HG02852 (cell line): ENCODE results near the gene BCL7C.
A peak's percentile ranks its signal among the peaks of the same experiment; 100 is the strongest.
"Not testable (repeated sequence)": the region's sequence is repeated elsewhere in the genome, so short reads cannot be mapped to it uniquely, and the experiment has no call there.

ENCODE experiments used
- ATAC-seq: cut with Tn5 transposase; IDR thresholded peaks from one replicate; pipeline ENCODE4 v1.9.1; 2021; ENCODE audit warnings: mild to moderate bottlenecking, moderate library complexity; ENCODE audit not compliant: unreplicated experiment

BCL7C gene

DNA sequence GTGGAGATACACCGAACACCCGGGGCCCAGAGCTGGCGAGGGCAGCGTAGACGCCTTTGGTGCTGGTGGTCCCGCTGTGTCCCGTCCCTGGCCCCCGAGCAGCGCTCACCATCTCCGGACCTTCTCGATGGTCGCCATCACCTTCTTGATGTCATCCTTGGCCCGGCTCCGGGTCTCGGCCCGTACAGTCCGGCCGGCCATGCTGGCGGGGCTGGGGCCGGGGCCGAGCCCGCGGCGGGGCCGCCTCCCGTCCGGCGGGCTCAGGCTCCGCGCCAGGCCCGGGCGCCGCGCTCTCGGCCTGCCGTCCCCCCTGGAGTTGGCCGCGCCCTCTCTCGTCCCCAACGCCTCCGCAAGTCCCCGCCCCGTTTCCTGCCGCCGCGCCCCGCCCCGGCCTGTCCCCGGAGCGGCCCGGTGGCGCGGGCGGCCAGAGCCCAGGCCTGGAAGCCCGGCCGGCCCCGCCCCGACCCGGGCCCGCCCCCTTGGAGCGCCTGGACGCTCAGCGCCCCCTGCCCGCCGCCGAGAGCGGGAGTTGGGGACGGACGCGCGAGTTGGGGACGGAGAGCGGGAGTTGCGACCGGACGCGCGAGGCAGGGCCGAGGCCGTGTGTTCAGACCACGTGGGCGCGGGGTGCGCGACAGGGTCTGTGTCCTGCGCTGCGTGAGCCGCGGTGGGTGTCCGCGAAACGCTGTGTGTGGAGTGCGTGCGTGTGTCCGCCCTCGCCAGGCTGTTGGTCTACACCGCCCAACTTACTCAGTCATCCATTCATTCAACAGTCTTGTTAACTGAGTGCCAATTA lies at the start of gene BCL7C:
Gene BCL7C, minus strand, starts transcription at position 334 of the 796 bp plus-strand sequence. Its CDS starts 133 bp downstream, at position 201.
- ATAC-seq, result peak; percentile 64

DNA sequence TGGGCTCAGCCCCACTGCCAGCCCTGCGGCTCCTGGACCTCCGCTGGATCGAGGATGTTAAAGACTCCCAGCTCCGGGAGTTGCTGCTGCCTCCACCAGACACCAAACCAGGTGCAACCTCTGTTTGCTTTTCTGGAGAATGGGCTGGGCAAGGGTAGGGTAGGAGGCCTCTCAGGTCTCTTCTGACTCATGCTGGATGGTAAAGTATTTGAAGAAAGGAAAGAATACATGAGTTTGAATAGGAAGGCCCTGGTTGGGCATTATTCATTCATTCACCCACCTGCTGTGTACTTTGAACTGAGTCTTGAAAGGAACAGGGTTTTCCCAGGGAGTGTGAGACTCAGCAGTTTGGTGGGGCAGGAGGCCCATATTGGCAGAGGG lies 48.5 kb upstream of the BCL7C start:
- no peak for ATAC-seq

- ATAC-seq, result peak; percentile 89
Measured at GRCh38 chr16:30941600-30942425, 47.9 kb upstream of the BCL7C start.

DNA sequence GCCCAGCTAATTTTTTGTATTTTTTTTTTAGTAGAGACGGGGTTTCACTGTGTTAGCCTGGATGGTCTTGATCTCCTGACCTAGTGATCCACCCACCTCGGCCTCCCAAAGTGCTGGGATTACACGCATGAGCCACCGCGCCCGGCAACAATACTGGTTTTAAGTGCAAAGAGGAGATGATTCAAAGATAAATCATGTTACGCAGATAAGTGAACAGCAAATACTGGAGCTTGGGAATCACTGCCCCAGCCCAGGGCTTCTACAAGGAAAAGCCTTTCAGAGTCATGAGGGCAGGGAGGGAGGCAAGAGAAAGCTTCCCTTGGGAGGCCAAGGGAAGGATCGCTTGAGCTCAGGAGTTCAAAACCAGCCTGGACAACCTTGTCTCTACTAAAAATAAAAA lies 45.7 kb upstream of the BCL7C start:
- ATAC-seq, result not testable (repeated sequence)

- no peak for ATAC-seq
Measured at GRCh38 chr16:30937692-30938091, 43.8 kb upstream of the BCL7C start.

- no peak for ATAC-seq
Measured at GRCh38 chr16:30934827-30935557, 41.1 kb upstream of the BCL7C start.

GRCh38 chr16:30931068-30931650 lies 37.3 kb upstream of the BCL7C start:
- no peak for ATAC-seq

- no peak for ATAC-seq
Measured at GRCh38 chr16:30930160-30930571, 36.3 kb upstream of the BCL7C start.

- no peak for ATAC-seq
Measured at GRCh38 chr16:30929167-30929566, 35.3 kb upstream of the BCL7C start.

- no peak for ATAC-seq
Measured at GRCh38 chr16:30928390-30928789, 34.5 kb upstream of the BCL7C start.

DNA sequence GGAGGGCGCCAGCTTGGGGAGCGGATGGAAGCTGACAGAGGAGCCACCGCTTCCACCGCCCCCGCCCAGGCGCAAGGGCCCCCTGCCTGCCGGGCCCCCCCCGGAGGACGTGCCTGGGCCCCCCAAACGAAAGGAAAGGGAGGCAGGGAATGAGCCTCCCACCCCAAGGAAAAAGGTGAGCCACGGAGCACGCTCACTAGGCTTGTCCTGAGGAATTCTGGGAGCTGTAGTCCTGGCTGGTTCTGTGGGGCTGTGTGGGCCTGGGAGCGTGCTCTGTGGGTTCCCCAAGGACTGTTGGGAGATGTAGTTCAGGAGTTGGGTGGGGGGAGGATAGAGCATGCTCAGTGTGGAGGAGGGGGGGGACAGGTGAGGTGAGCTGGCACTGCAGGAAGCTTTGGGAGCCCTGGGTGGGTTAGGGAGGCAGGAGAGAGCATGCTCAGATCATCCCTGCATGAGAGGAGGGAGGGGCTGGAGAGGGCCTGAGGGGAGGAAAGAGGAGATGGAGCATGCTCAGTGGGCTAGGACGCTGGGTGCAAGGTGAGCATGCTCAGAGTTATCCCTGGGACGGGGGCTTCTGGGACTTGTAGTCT lies 34.0 kb upstream of the BCL7C start:
- ATAC-seq, result no peak

DNA sequence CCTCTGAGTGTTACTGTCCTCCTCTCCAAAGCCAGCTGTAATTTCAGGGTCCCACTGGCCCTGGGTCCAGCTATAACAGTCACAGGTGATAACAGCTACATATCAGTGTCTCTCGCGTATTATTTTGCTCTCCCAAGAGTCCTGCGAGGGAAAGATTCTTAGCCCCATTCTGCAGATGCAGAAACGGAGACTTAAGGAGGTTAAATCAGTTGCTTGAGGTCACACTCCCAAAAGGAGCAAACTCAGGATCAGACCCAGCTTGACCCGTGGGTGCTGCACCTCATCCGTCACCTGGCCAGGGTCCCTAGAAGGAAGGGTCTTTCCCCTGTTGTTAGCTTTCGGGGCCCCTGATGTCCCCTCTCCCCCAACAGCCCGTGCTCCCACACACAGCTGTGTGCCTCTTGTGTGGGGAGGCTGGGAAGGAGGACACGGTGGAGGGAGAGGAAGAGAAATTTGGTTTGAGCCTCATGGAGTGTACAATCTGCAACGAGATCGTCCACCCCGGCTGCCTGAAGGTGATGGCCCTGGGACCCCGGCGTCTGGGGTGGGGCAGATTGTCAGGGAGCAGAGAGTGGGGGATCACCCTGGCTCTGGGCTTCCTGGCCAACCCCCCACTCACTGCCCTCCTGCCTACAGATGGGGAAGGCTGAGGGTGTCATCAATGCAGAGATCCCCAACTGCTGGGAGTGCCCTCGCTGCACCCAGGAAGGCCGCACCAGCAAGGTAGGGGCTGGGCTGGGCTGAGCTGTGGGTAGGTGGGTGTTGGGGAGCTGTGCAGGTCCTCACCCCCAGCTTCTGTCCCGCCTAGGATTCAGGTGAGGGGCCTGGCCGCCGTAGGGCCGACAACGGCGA lies 33.3 kb upstream of the BCL7C start:
- ATAC-seq, result no peak

- ATAC-seq, result no peak
Measured at GRCh38 chr16:30925995-30926811, 32.3 kb upstream of the BCL7C start.

DNA sequence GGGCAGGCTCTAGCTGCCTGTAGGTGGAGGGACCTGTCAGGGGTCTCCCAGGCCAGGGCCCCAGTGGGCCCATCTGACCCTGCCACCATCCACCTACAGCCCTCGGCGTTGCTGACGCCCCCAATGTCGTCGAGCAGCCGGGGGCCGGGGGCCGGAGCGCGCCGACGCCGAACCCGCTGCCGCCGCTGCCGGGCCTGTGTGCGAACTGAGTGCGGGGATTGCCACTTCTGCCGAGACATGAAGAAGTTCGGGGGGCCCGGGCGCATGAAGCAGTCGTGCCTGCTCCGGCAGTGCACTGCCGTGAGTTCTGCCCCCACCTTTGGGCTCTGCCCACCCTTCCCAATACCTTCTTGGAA lies 31.7 kb upstream of the BCL7C start:
- no peak for ATAC-seq

DNA sequence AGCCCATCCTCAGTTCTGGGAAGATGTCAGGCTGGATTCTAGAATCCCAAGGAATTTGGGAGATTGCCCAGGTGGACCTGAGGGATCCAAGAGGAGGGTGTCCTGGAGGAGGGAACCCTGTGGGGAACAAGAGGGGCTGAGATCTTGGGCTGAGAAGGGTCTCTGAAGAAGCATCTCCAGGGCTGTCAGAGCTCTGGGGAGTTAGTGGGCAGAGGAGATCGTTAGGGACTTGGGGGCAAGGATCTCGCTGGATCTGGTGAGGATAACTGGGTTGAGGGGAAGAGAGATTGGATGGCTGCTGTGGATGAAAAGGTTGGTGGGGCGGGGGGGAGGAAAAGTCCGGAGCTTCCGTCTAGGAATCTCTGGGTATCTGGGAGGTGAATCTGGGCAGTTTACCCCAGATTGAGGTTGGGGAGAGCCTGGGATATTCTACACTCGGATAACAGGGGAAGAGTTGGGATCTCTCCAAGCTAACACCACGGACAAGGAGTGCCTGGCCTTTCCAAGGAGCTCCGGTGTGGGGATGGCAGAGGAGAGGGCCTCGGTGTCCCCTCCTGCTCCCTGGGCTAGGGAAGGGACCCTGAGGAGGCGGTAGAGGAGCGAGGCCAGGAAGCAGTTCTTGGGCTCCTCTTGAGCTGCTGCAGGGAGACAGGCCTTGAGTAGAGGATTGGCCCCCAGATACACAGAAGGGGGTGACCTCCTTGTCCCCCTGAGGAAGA lies 31.2 kb upstream of the BCL7C start:
- no peak for ATAC-seq

DNA sequence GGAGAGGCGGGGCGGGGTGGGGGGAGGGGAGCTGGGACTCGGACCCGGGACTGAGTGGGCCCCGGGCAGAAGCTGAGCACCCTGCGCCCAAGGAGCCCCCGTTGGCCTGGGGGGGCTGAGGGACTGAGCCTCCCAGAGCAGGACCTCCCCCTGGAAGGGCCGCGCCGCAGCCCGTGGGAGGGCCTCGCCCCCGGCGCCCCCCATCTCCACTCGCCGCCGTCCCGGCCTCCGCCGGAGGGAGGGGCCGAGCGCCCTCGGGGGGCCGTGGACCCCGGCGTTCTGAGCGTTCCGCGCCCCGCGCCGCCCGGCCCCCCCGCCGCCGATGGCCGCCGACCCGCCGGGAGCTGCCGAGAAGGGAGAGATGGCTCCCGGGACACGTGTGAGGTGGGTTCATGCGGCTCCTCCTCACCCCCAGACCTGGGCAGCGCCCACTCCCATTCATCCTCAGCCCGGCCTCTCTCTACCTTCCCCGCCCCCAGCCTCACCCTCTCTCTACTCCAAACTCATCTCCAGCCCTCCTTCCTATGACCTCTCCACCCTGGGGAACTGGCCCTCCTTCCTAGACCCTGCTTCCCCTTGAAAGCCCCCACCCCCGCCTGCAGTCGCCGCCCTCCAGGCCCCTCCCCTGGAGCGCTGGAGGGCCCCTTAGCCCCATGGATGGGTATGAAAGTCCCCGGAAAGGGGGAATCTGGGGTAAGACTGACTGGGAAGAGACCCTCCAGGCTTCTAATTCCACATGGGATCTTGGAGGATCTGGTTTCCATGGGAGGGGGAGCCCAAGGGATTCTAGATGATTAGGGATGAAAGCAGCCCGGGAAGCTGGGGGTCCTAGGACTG lies 30.4 kb upstream of the BCL7C start:
- no peak for ATAC-seq

DNA sequence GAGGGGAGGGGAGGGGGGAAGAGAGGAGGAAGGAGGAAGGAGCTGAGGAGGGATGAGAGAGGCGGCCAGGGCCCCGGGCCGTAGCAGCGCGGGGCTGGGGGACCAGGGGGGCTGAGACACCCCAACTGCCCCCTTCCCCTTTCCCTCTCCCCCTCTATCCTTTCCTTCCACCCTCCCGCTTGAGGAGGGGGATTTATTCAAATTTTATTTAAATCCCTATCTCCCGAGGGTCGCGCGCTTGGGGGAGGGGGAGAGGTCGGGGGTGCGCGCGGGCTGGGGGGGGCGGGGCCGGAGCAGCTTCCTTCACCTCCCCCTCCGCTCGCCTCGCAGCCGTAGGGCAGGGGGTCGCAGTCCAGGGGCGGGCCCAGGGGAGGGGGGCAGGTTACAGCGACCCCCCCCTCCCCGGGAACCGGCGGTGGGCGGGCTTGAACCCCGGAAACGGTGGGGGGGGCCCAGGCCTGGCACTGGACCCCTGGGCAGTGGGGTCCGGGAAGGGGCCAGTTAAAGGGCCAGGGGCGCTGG lies 29.7 kb upstream of the BCL7C start, which contains the start of gene FBXL19:
Gene FBXL19, plus strand, starts transcription at position 19 of the 522 bp plus-strand sequence. CDS start 2,183 bp downstream, outside the sequence.
- ATAC-seq, result no peak
